ENCODE results near the gene CLTCL1. TPM values are rescaled to one million over a fixed set of nuclear protein-coding genes. Genes with fewer than 3 reads are reported as not detected.

Gene CLTCL1
- total and polyA plus RNA-seq, 9 of the 15 experiments (the other 6 are each of a cell fraction or from before 2014, with no cell fraction given), result 1.1 to 11.7 (median 5.0) TPM

DNA sequence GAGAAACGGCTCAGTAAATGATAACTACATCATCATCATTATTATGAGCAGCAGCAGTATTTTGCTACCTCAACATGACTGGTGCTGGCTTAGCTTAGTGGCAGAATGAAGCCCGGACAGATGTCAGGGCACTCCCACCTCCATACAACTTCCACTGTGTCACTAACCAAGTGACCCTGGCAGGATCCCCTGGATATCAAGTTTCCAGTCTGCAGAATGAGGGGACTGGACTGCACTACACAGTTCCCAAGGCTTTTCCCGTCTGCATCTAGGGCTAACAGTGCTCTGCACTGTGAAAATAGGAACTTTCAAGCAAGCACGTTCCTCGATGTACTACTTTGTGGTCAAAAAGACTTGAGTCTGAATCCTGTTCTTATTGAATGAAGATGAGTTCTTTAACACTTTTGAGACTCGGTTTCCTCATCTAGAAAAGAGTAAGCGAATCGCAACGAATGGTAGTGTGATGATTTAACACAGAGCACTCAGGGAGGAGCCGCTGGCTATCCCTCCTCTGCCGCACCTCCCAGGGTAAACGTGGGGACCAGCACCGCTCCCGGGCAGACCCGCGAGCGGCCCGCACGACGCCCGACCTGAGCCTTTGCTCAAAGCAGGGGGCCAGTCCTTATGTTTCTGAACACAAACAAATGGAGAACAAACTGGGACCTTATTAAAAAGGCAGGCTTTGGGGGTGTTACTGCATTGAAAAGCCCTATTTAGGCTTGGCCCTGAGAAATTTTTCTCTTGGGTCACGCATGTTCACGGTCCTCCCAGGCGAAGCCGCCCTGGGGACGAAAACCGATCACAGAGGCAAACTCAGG is 910 bp downstream of the CLTCL1 start (continued):
- TF ChIP-seq SRSF3 (IDR thresholded peaks at IDR 0.05; ENCODE audit: insufficient read depth, low read length) (no peak), KLF1 (tag; IDR thresholded peaks at IDR 0.05) (0 out of 2 replicates have a peak, but pooled peaks have one; percentile 18), RBM14 (IDR thresholded peaks at IDR 0.05; ENCODE audit: borderline replicate concordance, insufficient read depth, low read depth, low read length) (no peak), NCOA4 (IDR thresholded peaks at IDR 0.05; ENCODE audit: partially characterized antibody) (no peak), GABPB2 (CRISPR knock-in tag; conservative IDR thresholded peaks at IDR 0.05) (no peak), RBFOX2 (IDR thresholded peaks at IDR 0.05; ENCODE audit: low read depth, low read length) (no peak), ZNF146 (CRISPR knock-in tag; IDR thresholded peaks at IDR 0.05; ENCODE audit: unreplicated experiment) (no peak), PHF8 (IDR thresholded peaks at IDR 0.05; ENCODE audit: borderline replicate concordance, low read length) (no peak), XRCC3 (IDR thresholded peaks at IDR 0.05) (no peak), TAF1 (IDR thresholded peaks at IDR 0.05; ENCODE audit: control insufficient read depth, extremely low read depth, insufficient read depth, low read length, severe bottlenecking) (peak; percentile 9), HDAC2 (IDR thresholded peaks at IDR 0.05) (0 out of 2 replicates have a peak, but pooled peaks have one; percentile 60), NFIX (CRISPR knock-in tag; IDR thresholded peaks at IDR 0.05; ENCODE audit: low read depth) (no peak), ZNF347 (CRISPR knock-in tag; IDR thresholded peaks at IDR 0.05; ENCODE audit: low read depth) (no peak), ZFP1 (CRISPR knock-in tag; IDR thresholded peaks at IDR 0.05) (no peak), HNRNPK (IDR thresholded peaks at IDR 0.05; ENCODE audit: low read depth, low read length, poor library complexity, severe bottlenecking) (no peak), JUNB (CRISPR knock-in tag; conservative IDR thresholded peaks at IDR 0.05) (no peak), RFX5 (IDR thresholded peaks at IDR 0.05; ENCODE audit: low read depth, low read length) (no peak)
- TF ChIP-seq, protein P1, sequence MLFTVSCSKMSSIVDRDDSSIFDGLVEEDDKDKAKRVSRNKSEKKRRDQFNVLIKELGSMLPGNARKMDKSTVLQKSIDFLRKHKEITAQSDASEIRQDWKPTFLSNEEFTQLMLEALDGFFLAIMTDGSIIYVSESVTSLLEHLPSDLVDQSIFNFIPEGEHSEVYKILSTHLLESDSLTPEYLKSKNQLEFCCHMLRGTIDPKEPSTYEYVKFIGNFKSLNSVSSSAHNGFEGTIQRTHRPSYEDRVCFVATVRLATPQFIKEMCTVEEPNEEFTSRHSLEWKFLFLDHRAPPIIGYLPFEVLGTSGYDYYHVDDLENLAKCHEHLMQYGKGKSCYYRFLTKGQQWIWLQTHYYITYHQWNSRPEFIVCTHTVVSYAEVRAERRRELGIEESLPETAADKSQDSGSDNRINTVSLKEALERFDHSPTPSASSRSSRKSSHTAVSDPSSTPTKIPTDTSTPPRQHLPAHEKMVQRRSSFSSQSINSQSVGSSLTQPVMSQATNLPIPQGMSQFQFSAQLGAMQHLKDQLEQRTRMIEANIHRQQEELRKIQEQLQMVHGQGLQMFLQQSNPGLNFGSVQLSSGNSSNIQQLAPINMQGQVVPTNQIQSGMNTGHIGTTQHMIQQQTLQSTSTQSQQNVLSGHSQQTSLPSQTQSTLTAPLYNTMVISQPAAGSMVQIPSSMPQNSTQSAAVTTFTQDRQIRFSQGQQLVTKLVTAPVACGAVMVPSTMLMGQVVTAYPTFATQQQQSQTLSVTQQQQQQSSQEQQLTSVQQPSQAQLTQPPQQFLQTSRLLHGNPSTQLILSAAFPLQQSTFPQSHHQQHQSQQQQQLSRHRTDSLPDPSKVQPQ (CRISPR knock-in tag; IDR thresholded peaks at IDR 0.05; ENCODE audit: borderline replicate concordance), result no peak
- TF ChIP-seq, protein P2, sequence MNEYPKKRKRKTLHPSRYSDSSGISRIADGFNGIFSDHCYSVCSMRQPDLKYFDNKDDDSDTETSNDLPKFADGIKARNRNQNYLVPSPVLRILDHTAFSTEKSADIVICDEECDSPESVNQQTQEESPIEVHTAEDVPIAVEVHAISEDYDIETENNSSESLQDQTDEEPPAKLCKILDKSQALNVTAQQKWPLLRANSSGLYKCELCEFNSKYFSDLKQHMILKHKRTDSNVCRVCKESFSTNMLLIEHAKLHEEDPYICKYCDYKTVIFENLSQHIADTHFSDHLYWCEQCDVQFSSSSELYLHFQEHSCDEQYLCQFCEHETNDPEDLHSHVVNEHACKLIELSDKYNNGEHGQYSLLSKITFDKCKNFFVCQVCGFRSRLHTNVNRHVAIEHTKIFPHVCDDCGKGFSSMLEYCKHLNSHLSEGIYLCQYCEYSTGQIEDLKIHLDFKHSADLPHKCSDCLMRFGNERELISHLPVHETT (CRISPR knock-in tag; conservative IDR thresholded peaks at IDR 0.05 in 1 of 2, IDR thresholded peaks at IDR 0.05 in 1 of 2), result peak in 1 of 2 experiments; percentile 47; a peak in 1 of 4 replicates
- TF ChIP-seq, protein P3, sequence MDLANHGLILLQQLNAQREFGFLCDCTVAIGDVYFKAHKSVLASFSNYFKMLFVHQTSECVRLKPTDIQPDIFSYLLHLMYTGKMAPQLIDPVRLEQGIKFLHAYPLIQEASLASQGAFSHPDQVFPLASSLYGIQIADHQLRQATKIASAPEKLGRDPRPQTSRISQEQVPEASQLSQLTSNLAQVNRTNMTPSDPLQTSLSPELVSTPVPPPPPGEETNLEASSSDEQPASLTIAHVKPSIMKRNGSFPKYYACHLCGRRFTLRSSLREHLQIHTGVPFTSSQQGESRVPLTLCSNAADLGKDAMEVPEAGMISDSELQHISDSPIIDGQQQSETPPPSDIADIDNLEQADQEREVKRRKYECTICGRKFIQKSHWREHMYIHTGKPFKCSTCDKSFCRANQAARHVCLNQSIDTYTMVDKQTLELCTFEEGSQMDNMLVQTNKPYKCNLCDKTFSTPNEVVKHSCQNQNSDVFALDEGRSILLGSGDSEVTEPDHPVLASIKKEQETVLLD (IDR thresholded peaks at IDR 0.05), result peak; percentile 67; the same call in 1 of the 2 replicates
